Spleen (tissue), 11 donors: Measurements from ENCODE around the gene GALNT16. TPM values are rescaled to one million over a fixed set of nuclear protein-coding genes. Genes with fewer than 3 reads are reported as not detected.
A peak's percentile ranks its signal among the peaks of the same experiment; 100 is the strongest.

Experiments
- DNase-seq: peaks from one replicate; pipeline ENCODE4 v3.0.0-alpha.2; 2020
- H3K27ac ChIP-seq, 8 donors: fragments of 200-600 bp; sonication (generic) in 7 of 8; 1 replicate in 4 of 8; 2 replicates in 4 of 8; pipeline versions ENCODE4 v1.5.0 to v1.8.0; 2016 to 2021; ENCODE audit warnings: inconsistent platforms in 4 of 8, mild to moderate bottlenecking in 4 of 8, moderate library complexity in 1 of 8
- H3K27me3 ChIP-seq, 7 donors: fragments of 200-600 bp; sonication (generic) in 6 of 7; replicated peaks in 1 of 7; 1 replicate in 4 of 7; 2 replicates in 3 of 7; pipeline versions ENCODE4 v1.5.0 to v1.8.0; 2016 to 2021; ENCODE audit warnings: inconsistent platforms in 3 of 7, mild to moderate bottlenecking in 1 of 7
- H3K36me3 ChIP-seq, 6 donors: fragments of 200-600 bp; sonication (generic) in 5 of 6; 1 replicate in 4 of 6; 2 replicates in 2 of 6; pipeline versions ENCODE4 v1.5.0 to v1.8.0; 2016 to 2021; ENCODE audit warnings: inconsistent platforms in 2 of 6
- H3K4me1 ChIP-seq, 6 donors: fragments of 200-600 bp; sonication (generic) in 5 of 6; 1 replicate in 3 of 6; 2 replicates in 3 of 6; pipeline versions ENCODE4 v1.5.0 to v1.8.0; 2016 to 2021; ENCODE audit warnings: inconsistent platforms in 3 of 6
- H3K4me3 ChIP-seq, 8 donors: fragments of 200-600 bp; sonication (generic) in 7 of 8; 1 replicate in 4 of 8; 2 replicates in 4 of 8; pipeline versions ENCODE4 v1.5.0 to v1.8.0; 2016 to 2021; ENCODE audit warnings: inconsistent platforms in 4 of 8, mild to moderate bottlenecking in 4 of 8, moderate library complexity in 2 of 8
- H3K9me3 ChIP-seq, 8 donors: fragments of 200-600 bp; sonication (generic) in 7 of 8; 1 replicate in 4 of 8; 2 replicates in 4 of 8; pipeline versions ENCODE4 v1.5.0 to v1.8.0; 2016 to 2021; ENCODE audit warnings: inconsistent platforms in 4 of 8
- POLR2A ChIP-seq, 3 donors: fragments of 450-650 bp; IDR thresholded peaks; one replicate each; pipeline ENCODE4 v1.5.1; 2017; ENCODE audit warnings: antibody characterized with exemption in 3 of 3, mild to moderate bottlenecking in 1 of 3
- POLR2AphosphoS5 ChIP-seq, 3 donors: sonication (generic); formaldehyde crosslinking; IDR thresholded peaks; one replicate each; pipeline ENCODE4 v1.5.1; 2017; ENCODE audit warnings: antibody characterized with exemption in 3 of 3
- WGBS, 5 donors: extraction: QIAGEN DNeasy Blood & Tissue Kit in 3 of 5; methylation state at CpG; one replicate each; pipeline versions ENCODE4 v1.1.5 to v1.1.7; 2013 to 2018; 5-methylcytosine and 5-hydroxymethylcytosine counted together
- intact Hi-C: fragments of 100-400 bp; cut with DNase I; formaldehyde crosslinking; loops from one replicate; pipeline ENCODE4 v1.15.0; 2023; ENCODE audit warnings: low total_unique reads
- polyA plus RNA-seq, 3 donors: library from polyadenylated mRNA; stranded (reverse); fragments of 200-250 nt; gene quantifications; one replicate each; pipeline ENCODE4 v1.2.1, GENCODE V29; 2013
- total RNA-seq, 7 donors: library from RNA; depleted of rRNA in 3 of 7; stranded (reverse); fragments of >200 nt in 3 of 7; fragmentation: NEBNext Ultra II Directional in 4 of 7; extraction: Animal tissue kit (Norgen Biotek cat#: 25700) in 4 of 7; gene quantifications; one replicate each; pipeline versions ENCODE4 v1.1.0 to v1.2.1, GENCODE V29; 2016 to 2021
- TF ChIP-seq, protein P1 (sequence below), 11 experiments: fragments of 200-600 bp in 7 of 11; fragments of 450-650 bp in 4 of 11; sonication (generic) in 4 of 11; IDR thresholded peaks in 8 of 11; conservative IDR thresholded peaks in 3 of 11; 1 replicate in 7 of 11; 2 replicates in 4 of 11; pipeline versions ENCODE4 v1.4.0 to v1.8.0; 2016 to 2021; ENCODE audit warnings: antibody characterized with exemption in 11 of 11, inconsistent platforms in 4 of 11, mild to moderate bottlenecking in 1 of 11
- donor health status: healthy with polysubstance abuse.
- donor health status: DM: no; HTN: no; CAD: no; lungs with moderate emphysema.
- donor health status: DM: no; HTN: no; CAD: no.
- donor health status: Bipolar disorder and iron deficiency.
- donor health status: healthy.
- donor health status: DM: no; HTN: no; CAD: no.
- donor health status: DM: yes; HTN: yes; CAD: no.

The GALNT16 gene
- total and polyA plus RNA-seq, 10 donors: 2.1 to 36.4 (median 10.0) TPM

DNA sequence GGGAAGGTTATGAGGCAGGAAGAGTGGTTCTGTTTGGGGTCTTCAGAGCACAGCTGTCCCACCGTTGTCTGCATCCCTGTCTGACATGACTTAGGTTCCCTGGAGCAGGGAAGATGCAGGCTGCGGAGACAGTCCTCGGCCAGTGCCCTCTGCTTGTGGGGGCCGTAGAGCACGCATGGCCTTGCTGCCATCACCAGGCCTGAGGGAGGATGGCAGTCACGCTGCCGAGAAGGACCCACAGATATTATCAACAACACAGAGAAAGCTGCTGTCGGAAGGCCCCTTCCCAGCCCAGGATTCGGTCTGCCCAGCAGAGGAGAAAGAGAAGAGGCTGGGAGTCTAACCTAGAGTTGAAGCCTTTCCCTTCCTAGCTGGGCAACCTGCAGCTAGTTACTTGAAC, 103.1 kb downstream of the GALNT16 start:
- DNase-seq: no peak
- Histone ChIP-seq H3K27ac (no peak overlapping the region), H3K9me3 (no peaks in the 10 kb centered on the region), H3K36me3 (no peaks in the 10 kb centered on the region), H3K4me1 (peaks cover 0 to 5% (median 0%) of the 10 kb centered on the region in 6 donors), H3K27me3 (no peaks in the 10 kb centered on the region), H3K4me3 (no peak overlapping the region)
- peak in 1 of 3 donors; percentile 38 for TF ChIP-seq POLR2AphosphoS5 (IDR thresholded peaks at IDR 0.05)
- TF ChIP-seq, protein P1, sequence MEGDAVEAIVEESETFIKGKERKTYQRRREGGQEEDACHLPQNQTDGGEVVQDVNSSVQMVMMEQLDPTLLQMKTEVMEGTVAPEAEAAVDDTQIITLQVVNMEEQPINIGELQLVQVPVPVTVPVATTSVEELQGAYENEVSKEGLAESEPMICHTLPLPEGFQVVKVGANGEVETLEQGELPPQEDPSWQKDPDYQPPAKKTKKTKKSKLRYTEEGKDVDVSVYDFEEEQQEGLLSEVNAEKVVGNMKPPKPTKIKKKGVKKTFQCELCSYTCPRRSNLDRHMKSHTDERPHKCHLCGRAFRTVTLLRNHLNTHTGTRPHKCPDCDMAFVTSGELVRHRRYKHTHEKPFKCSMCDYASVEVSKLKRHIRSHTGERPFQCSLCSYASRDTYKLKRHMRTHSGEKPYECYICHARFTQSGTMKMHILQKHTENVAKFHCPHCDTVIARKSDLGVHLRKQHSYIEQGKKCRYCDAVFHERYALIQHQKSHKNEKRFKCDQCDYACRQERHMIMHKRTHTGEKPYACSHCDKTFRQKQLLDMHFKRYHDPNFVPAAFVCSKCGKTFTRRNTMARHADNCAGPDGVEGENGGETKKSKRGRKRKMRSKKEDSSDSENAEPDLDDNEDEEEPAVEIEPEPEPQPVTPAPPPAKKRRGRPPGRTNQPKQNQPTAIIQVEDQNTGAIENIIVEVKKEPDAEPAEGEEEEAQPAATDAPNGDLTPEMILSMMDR (IDR thresholded peaks at IDR 0.05 in 8 of 11, conservative IDR thresholded peaks at IDR 0.05 in 3 of 11): peak in 6 of 11 experiments; percentile 20 to 51 (median 26)
- no peak for TF ChIP-seq POLR2A (IDR thresholded peaks at IDR 0.05)
- intact Hi-C loops: loop anchor here (10.0 kb wide), 1 partner anchor 118 kb away; no protein-coding TSS in a partner anchor
- WGBS, 5 donors: 64 to 84% (median 69%) methylated on average over 9 of the region's 9 CpGs

DNA sequence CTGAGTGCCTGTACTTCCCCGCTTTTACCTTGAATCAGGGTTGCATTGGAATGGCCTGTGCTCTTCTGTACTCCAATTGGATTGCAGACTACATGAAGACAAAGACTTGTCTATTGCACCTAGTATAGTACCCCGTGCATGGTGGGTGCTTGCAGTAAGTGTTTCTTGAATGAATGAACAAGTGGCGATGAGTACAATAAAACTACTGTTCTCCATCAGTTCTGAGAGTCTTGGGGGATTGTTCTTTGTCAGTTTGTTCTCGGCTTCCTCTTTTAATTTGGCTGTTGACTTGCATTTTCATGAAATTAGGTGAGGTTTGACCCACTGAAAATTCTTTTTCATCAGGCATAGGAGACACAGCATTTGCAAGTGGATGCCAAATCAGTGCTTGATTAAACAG, 104.0 kb downstream of the GALNT16 start:
- DNase-seq: no peak
- Histone ChIP-seq H3K27ac (no peak overlapping the region), H3K4me1 (peaks cover 0 to 5% (median 0%) of the 10 kb centered on the region in 6 donors), H3K36me3 (no peaks in the 10 kb centered on the region), H3K27me3 (no peaks in the 10 kb centered on the region), H3K4me3 (no peak overlapping the region), H3K9me3 (no peaks in the 10 kb centered on the region)
- TF ChIP-seq, protein P1 (IDR thresholded peaks at IDR 0.05 in 8 of 11, conservative IDR thresholded peaks at IDR 0.05 in 3 of 11): no peak
- TF ChIP-seq POLR2AphosphoS5 (IDR thresholded peaks at IDR 0.05): no peak
- no peak for TF ChIP-seq POLR2A (IDR thresholded peaks at IDR 0.05)
- intact Hi-C loops: loop anchor here (10.0 kb wide), 1 partner anchor 119 kb away; no protein-coding TSS in a partner anchor
- WGBS, 5 donors: 85 to 92% (median 87%) methylated on average over 4 of the region's 4 CpGs

DNA sequence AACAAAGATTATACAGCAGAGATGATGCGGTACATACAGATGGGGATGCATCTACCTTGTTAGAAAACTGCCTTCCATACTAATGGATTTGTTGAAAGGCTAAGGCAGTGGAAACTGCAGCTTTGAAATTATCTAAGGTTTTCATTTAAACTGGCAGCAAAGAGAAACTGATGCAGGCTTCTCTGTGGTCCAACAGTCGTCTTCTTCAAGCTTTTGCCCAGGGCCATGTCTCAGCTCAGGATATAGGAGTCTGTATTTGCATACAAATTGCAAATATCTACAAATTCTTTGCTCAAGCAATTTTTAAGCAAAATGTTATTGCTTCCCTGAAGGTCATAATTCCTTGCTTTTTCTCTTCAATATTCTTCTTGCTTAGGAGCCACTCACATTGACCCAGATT, 104.4 kb downstream of the GALNT16 start:
- intact Hi-C loops: loop anchor here (10.0 kb wide), 1 partner anchor 120 kb away; no protein-coding TSS in a partner anchor
- Histone ChIP-seq H3K27me3 (no peaks in the 10 kb centered on the region), H3K4me1 (peaks cover 0 to 5% (median 0%) of the 10 kb centered on the region in 6 donors), H3K27ac (no peak overlapping the region), H3K4me3 (no peak overlapping the region), H3K9me3 (no peaks in the 10 kb centered on the region), H3K36me3 (no peaks in the 10 kb centered on the region)
- TF ChIP-seq POLR2A (IDR thresholded peaks at IDR 0.05): no peak
- no peak for TF ChIP-seq POLR2AphosphoS5 (IDR thresholded peaks at IDR 0.05)
- TF ChIP-seq, protein P1 (IDR thresholded peaks at IDR 0.05 in 8 of 11, conservative IDR thresholded peaks at IDR 0.05 in 3 of 11): no peak
- no peak for DNase-seq
- WGBS, 5 donors: 78 to 94% (median 85%) methylated on average over 2 of the region's 2 CpGs

- intact Hi-C loops: loop anchor here (10.0 kb wide), 1 partner anchor 121 kb away; no protein-coding TSS in a partner anchor
- no peaks in the 10 kb centered on the region for H3K9me3 ChIP-seq
- 72 to 87% (median 82%) methylated on average over 3 of the region's 3 CpGs for WGBS, 5 donors
- H3K27me3 ChIP-seq: no peaks in the 10 kb centered on the region
- H3K27ac ChIP-seq: no peak overlapping the region
- DNase-seq: no peak
- no peaks in the 10 kb centered on the region for H3K36me3 ChIP-seq
- TF ChIP-seq POLR2A (IDR thresholded peaks at IDR 0.05) (no peak), POLR2AphosphoS5 (IDR thresholded peaks at IDR 0.05) (no peak)
- TF ChIP-seq, protein P1 (IDR thresholded peaks at IDR 0.05 in 8 of 11, conservative IDR thresholded peaks at IDR 0.05 in 3 of 11): no peak
- no peak overlapping the region for H3K4me3 ChIP-seq
- no peaks in the 10 kb centered on the region for H3K4me1 ChIP-seq
Observed at GRCh38 chr14:69366069-69366468, 106.1 kb downstream of the GALNT16 start.
